ENCODE results near the gene PPP1R36. TPM values are rescaled to one million over a fixed set of nuclear protein-coding genes. Genes with fewer than 3 reads are reported as not detected.

PPP1R36 gene
- total RNA-seq, 1 experiment from 2014 or later: 0.50 TPM

DNA sequence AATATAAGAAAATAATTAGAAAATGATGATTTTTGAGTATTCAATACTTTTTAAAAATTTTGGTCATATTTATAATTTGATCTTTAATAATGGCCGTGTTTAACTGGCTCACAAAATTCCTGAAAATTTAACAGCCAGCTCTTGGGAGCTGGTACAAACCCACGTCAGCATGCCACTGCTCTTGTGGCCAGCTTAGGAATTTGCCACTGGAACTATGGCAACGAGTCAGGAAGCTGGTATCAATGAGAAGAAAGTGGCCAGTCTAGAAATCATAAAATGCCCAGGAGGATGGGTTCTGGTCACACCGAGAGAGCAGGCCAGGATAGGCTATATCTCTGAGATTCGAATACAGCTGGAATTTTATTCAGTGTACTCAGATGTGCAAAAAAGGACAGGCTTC lies 82.3 kb downstream of the PPP1R36 start:
- H3K4me2 ChIP-seq (ENCODE audit: insufficient read depth, insufficient read length, low read length): no peak overlapping the region
- Mint-ChIP-seq H3K27me3 (ENCODE audit: low read depth) (no peaks in the 10 kb centered on the region; the same call in 1 of the 2 replicates), H3K27ac (no peak overlapping the region), H3K4me3 (no peak overlapping the region), H3K4me1 (peaks cover 9 to 13% of the 10 kb centered on the region in 2 experiments), H3K36me3 (ENCODE audit: insufficient read depth in 1 of 3, low read depth in 3 of 3) (no peaks in the 10 kb centered on the region), H3K9me3 (no peaks in the 10 kb centered on the region)
- H3K4ac ChIP-seq (ENCODE audit: low read depth, low read length): no peak overlapping the region
- H3K79me2 ChIP-seq (ENCODE audit: insufficient read depth, low read length): no peaks in the 10 kb centered on the region
- no peak overlapping the region for H3T11ph ChIP-seq (ENCODE audit: low read length)
- no peak overlapping the region for H2BK20ac ChIP-seq (ENCODE audit: low read depth, low read length, poor library complexity, severe bottlenecking)
- no peaks in the 10 kb centered on the region for H3K4me1 ChIP-seq (ENCODE audit: insufficient read depth, low read length)
- TF ChIP-seq, protein P1, sequence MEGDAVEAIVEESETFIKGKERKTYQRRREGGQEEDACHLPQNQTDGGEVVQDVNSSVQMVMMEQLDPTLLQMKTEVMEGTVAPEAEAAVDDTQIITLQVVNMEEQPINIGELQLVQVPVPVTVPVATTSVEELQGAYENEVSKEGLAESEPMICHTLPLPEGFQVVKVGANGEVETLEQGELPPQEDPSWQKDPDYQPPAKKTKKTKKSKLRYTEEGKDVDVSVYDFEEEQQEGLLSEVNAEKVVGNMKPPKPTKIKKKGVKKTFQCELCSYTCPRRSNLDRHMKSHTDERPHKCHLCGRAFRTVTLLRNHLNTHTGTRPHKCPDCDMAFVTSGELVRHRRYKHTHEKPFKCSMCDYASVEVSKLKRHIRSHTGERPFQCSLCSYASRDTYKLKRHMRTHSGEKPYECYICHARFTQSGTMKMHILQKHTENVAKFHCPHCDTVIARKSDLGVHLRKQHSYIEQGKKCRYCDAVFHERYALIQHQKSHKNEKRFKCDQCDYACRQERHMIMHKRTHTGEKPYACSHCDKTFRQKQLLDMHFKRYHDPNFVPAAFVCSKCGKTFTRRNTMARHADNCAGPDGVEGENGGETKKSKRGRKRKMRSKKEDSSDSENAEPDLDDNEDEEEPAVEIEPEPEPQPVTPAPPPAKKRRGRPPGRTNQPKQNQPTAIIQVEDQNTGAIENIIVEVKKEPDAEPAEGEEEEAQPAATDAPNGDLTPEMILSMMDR (conservative IDR thresholded peaks at IDR 0.05): no peak
- no peak for DNase-seq
- no peak overlapping the region for H3K27ac ChIP-seq (ENCODE audit: insufficient read length, low read depth, low read length)
- no peaks in the 10 kb centered on the region for H3K23me2 ChIP-seq (ENCODE audit: insufficient read length, low read depth, low read length, poor library complexity, severe bottlenecking)
- H3K56ac ChIP-seq (ENCODE audit: insufficient read length, low read depth, low read length): no peak overlapping the region
- no peak overlapping the region for H2AFZ ChIP-seq (ENCODE audit: low read length)
- no peak overlapping the region for H4K8ac ChIP-seq (replicated peaks; ENCODE audit: insufficient read length, low read depth, low read length)
- H3K23ac ChIP-seq (ENCODE audit: insufficient read length, low read depth, low read length): no peak overlapping the region
- no peak overlapping the region for H4K5ac ChIP-seq (ENCODE audit: insufficient read length, low read depth, low read length)
- no peaks in the 10 kb centered on the region for H3K79me1 ChIP-seq (ENCODE audit: insufficient read depth, low read depth, low read length, poor library complexity, severe bottlenecking)
- H2BK15ac ChIP-seq (ENCODE audit: low read depth, low read length): no peak overlapping the region
- no peak overlapping the region for H2AK5ac ChIP-seq (ENCODE audit: insufficient read length, low read length)
- no peak overlapping the region for H2BK12ac ChIP-seq (ENCODE audit: insufficient read length, low read depth, low read length)
- no peak overlapping the region for H2BK120ac ChIP-seq (ENCODE audit: low read depth, low read length, poor library complexity, severe bottlenecking)
- no peak overlapping the region for H2BK5ac ChIP-seq (ENCODE audit: insufficient read length, low read length)
- H4K20me1 ChIP-seq (ENCODE audit: control insufficient read depth, insufficient read depth, insufficient read length): no peaks in the 10 kb centered on the region
- H3K14ac ChIP-seq (ENCODE audit: insufficient read depth, low read length): no peak overlapping the region
- no peak overlapping the region for H3K9ac ChIP-seq (ENCODE audit: extremely low read depth, insufficient read length, low read length)
- H4K91ac ChIP-seq (ENCODE audit: insufficient read length, low read depth, low read length): no peak overlapping the region
- H3K27me3 ChIP-seq (ENCODE audit: insufficient read depth, low read length): no peaks in the 10 kb centered on the region
- WGBS (ENCODE audit: extremely low coverage, insufficient read length, low lambda C conversion rate): no CpG with 5 or more reads among the region's 5 CpGs
- H3K9me3 ChIP-seq (ENCODE audit: control insufficient read depth, low read depth, low read length): no peaks in the 10 kb centered on the region
- H3K18ac ChIP-seq (ENCODE audit: insufficient read length, low read depth, low read length): no peak overlapping the region

All from H9 (cell line).